Fibroblast of skin of right biceps (primary cell): ENCODE data around the gene MFRP.
A peak's percentile ranks its signal among the peaks of the same experiment; 100 is the strongest.

Experiments
- DNase-seq: peaks from one replicate; pipeline ENCODE4 v3.0.0-alpha.2; 2013

Gene MFRP

GRCh38 chr11:119356349-119357031 lies 10.0 kb upstream of the MFRP start:
- peak; percentile 75 for DNase-seq

GRCh38 chr11:119355091-119355843 lies 8.8 kb upstream of the MFRP start:
- DNase-seq: no peak

- DNase-seq: no peak
Observed at GRCh38 chr11:119352857-119353260, 6.4 kb upstream of the MFRP start.

GRCh38 chr11:119351232-119351631 lies 4.7 kb upstream of the MFRP start:
- no peak for DNase-seq

- no peak for DNase-seq
Observed at GRCh38 chr11:119350302-119350701, 3.8 kb upstream of the MFRP start.

- no peak for DNase-seq
Observed at GRCh38 chr11:119347940-119348605, 1.6 kb upstream of the MFRP start.

GRCh38 chr11:119347242-119347641 lies 737 bp upstream of the MFRP start:
- DNase-seq: peak; percentile 68

- no peak for DNase-seq
Observed at GRCh38 chr11:119345685-119346084, 820 bp downstream of the MFRP start.

GRCh38 chr11:119344291-119345010 lies 2.1 kb downstream of the MFRP start:
- DNase-seq: no peak

- no peak for DNase-seq
Observed at GRCh38 chr11:119343726-119344125, 2.8 kb downstream of the MFRP start.

- DNase-seq: no peak
Observed at GRCh38 chr11:119342362-119343130, 4.0 kb downstream of the MFRP start.

GRCh38 chr11:119342023-119342300 lies 4.5 kb downstream of the MFRP start:
- DNase-seq: no peak

GRCh38 chr11:119341222-119342022 lies 5.1 kb downstream of the MFRP start:
- DNase-seq: no peak

- DNase-seq: peak; percentile 79
Observed at GRCh38 chr11:119340335-119341221, 5.9 kb downstream of the MFRP start, which contains the start of gene C1QTNF5. TSS of gene C1QTNF5 (minus strand) at chr11:119340883. CDS start at chr11:119340397, 486 bp downstream.

GRCh38 chr11:119339589-119340334 lies 6.7 kb downstream of the MFRP start:
- DNase-seq: peak; percentile 47

GRCh38 chr11:119338965-119339588 lies 7.4 kb downstream of the MFRP start:
- no peak for DNase-seq

- DNase-seq: no peak
Observed at GRCh38 chr11:119338318-119338890, 8.1 kb downstream of the MFRP start.

GRCh38 chr11:119337581-119338317 lies 8.8 kb downstream of the MFRP start:
- DNase-seq: peak; percentile 96
